Adrenal gland (tissue), 12 donors: ENCODE measurements around the gene WNT3. TPM values are rescaled to one million over a fixed set of nuclear protein-coding genes. Genes with fewer than 3 reads are reported as not detected.
A peak's percentile ranks its signal among the peaks of the same experiment; 100 is the strongest.

Source experiments
- DNase-seq, 7 donors: peaks; one replicate each; pipeline ENCODE4 v3.0.0-alpha.2; 2019 to 2020
- H3K27ac ChIP-seq, 5 donors: fragments of 200-600 bp; sonication (generic) in 4 of 5; 1 replicate in 3 of 5; 2 replicates in 2 of 5; pipeline versions ENCODE4 v1.5.1 to v1.8.0; 2016 to 2020; ENCODE audit warnings: mild to moderate bottlenecking in 1 of 5
- H3K27me3 ChIP-seq: fragments of 200-600 bp; 2 replicates; pipeline ENCODE4 v1.8.0; 2021
- H3K36me3 ChIP-seq, 2 donors: fragments of 200-600 bp; replicated peaks in 1 of 2; 1 replicate in 1 of 2; 2 replicates in 1 of 2; pipeline versions ENCODE4 v1.5.1 to v1.8.0; 2018 to 2022
- H3K4me1 ChIP-seq, 2 donors: fragments of 200-600 bp; replicated peaks in 1 of 2; 1 replicate in 1 of 2; 2 replicates in 1 of 2; pipeline versions ENCODE4 v1.5.1 to v1.8.0; 2018 to 2021
- H3K4me3 ChIP-seq, 4 donors: fragments of 200-600 bp; sonication (generic) in 3 of 4; one replicate each; pipeline ENCODE4 v1.5.1; 2016 to 2018
- H3K9me3 ChIP-seq, 3 donors: fragments of 200-600 bp; sonication (generic) in 1 of 3; replicated peaks in 1 of 3; 1 replicate in 2 of 3; 2 replicates in 1 of 3; pipeline versions ENCODE4 v1.5.1 to v1.8.0; 2016 to 2021
- POLR2A ChIP-seq, 2 donors: fragments of 450-650 bp; IDR thresholded peaks; one replicate each; pipeline ENCODE4 v1.6.1; 2017; ENCODE audit warnings: antibody characterized with exemption in 2 of 2, mild to moderate bottlenecking in 2 of 2, moderate library complexity in 1 of 2
- WGBS, 4 donors: extraction: QIAGEN DNeasy Blood & Tissue Kit in 2 of 4; methylation state at CpG; one replicate each; pipeline versions ENCODE4 v1.1.5 to v1.1.7; 2013 to 2017; 5-methylcytosine and 5-hydroxymethylcytosine counted together
- intact Hi-C, 2 donors: fragments of 100-400 bp; cut with DNase I; formaldehyde crosslinking; loops; one replicate each; pipeline versions ENCODE4 v1.14.1 to v1.15.0; 2022 to 2023
- polyA plus RNA-seq, 3 donors: library from polyadenylated mRNA; stranded (reverse); fragments of 200-250 nt in 2 of 3; fragments of 350-450 nt in 1 of 3; fragmentation: Illumina TruSeq in 1 of 3; extraction: RNeasy Lipid Tissue Mini Kit (QIAGEN cat#74804) in 1 of 3; gene quantifications; one replicate each; pipeline ENCODE4 v1.2.3, GENCODE V29; 2013 to 2014
- total RNA-seq, 9 donors: library from RNA; depleted of rRNA in 4 of 9; stranded (reverse); fragments of >200 nt in 4 of 9; fragments of 120-200 nt in 1 of 9; fragmentation: NEBNext Ultra II Directional in 1 of 9; extraction: Animal tissue kit (Norgen Biotek cat#: 25700) in 1 of 9; gene quantifications; one replicate each; pipeline versions ENCODE4 v1.1.0 to v1.2.4, GENCODE V29; 2013 to 2023
- TF ChIP-seq, protein P1 (sequence below), 6 experiments: fragments of 450-650 bp in 4 of 6; fragments of 200-600 bp in 2 of 6; sonication (generic) in 1 of 6; IDR thresholded peaks; 1 replicate in 5 of 6; 2 replicates in 1 of 6; pipeline versions ENCODE4 v1.5.1 to v1.8.0; 2016 to 2021; ENCODE audit warnings: antibody characterized with exemption in 6 of 6, mild to moderate bottlenecking in 2 of 6, moderate library complexity in 1 of 6
- donor health status: healthy with polysubstance abuse.
- donor health status: Bipolar disorder and iron deficiency.
- donor health status: DM: yes; HTN: yes; CAD: no.
- donor health status: DM: no; HTN: no; CAD: no.
- donor health status: DM: no; HTN: no; CAD: no.
- donor health status: DM: yes; HTN: yes; CAD: no.

Gene WNT3
- total and polyA plus RNA-seq, 12 donors, result 0.16 to 1.1 (median 0.46) TPM; not detected in 2

- H3K27me3 ChIP-seq, result peaks cover 23% of the 10 kb centered on the region
- intact Hi-C loops, result loop anchor here in 1 of 2 donors (5.0 kb wide), 1 partner anchor 92 kb away; no protein-coding TSS in a partner anchor
- 47 to 89% (median 53%) methylated on average over 5 to 13 of the region's 13 CpGs for WGBS, 4 donors
- no peak overlapping the region for H3K4me3 ChIP-seq
- no peaks in the 10 kb centered on the region for H3K9me3 ChIP-seq
- peaks cover 10 to 11% of the 10 kb centered on the region in 2 donors for H3K4me1 ChIP-seq
- H3K27ac ChIP-seq, result no peak overlapping the region
- DNase-seq, result no peak
- no peaks in the 10 kb centered on the region for H3K36me3 ChIP-seq
- no peak for TF ChIP-seq POLR2A (IDR thresholded peaks at IDR 0.05)
- TF ChIP-seq, protein P1, sequence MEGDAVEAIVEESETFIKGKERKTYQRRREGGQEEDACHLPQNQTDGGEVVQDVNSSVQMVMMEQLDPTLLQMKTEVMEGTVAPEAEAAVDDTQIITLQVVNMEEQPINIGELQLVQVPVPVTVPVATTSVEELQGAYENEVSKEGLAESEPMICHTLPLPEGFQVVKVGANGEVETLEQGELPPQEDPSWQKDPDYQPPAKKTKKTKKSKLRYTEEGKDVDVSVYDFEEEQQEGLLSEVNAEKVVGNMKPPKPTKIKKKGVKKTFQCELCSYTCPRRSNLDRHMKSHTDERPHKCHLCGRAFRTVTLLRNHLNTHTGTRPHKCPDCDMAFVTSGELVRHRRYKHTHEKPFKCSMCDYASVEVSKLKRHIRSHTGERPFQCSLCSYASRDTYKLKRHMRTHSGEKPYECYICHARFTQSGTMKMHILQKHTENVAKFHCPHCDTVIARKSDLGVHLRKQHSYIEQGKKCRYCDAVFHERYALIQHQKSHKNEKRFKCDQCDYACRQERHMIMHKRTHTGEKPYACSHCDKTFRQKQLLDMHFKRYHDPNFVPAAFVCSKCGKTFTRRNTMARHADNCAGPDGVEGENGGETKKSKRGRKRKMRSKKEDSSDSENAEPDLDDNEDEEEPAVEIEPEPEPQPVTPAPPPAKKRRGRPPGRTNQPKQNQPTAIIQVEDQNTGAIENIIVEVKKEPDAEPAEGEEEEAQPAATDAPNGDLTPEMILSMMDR (IDR thresholded peaks at IDR 0.05), result no peak
Observed at GRCh38 chr17:46850688-46851028, 32.2 kb upstream of the WNT3 start.

- intact Hi-C loops, result loop anchor here in 1 of 2 donors (10.0 kb wide), 1 partner anchor 146 kb away; no protein-coding TSS in a partner anchor
- no peak overlapping the region for H3K27ac ChIP-seq
- H3K4me1 ChIP-seq, result peaks cover 10 to 11% of the 10 kb centered on the region in 2 donors
- 76 to 87% (median 81%) methylated on average over 3 to 6 of the region's 6 CpGs for WGBS, 4 donors
- H3K9me3 ChIP-seq, result no peaks in the 10 kb centered on the region
- H3K27me3 ChIP-seq, result peaks cover 23% of the 10 kb centered on the region
- no peak overlapping the region for H3K4me3 ChIP-seq
- no peaks in the 10 kb centered on the region for H3K36me3 ChIP-seq
- TF ChIP-seq, protein P1 (IDR thresholded peaks at IDR 0.05), result no peak
- TF ChIP-seq POLR2A (IDR thresholded peaks at IDR 0.05), result no peak
- DNase-seq, result no peak
Observed at GRCh38 chr17:46848534-46848933, 30.0 kb upstream of the WNT3 start.

DNA sequence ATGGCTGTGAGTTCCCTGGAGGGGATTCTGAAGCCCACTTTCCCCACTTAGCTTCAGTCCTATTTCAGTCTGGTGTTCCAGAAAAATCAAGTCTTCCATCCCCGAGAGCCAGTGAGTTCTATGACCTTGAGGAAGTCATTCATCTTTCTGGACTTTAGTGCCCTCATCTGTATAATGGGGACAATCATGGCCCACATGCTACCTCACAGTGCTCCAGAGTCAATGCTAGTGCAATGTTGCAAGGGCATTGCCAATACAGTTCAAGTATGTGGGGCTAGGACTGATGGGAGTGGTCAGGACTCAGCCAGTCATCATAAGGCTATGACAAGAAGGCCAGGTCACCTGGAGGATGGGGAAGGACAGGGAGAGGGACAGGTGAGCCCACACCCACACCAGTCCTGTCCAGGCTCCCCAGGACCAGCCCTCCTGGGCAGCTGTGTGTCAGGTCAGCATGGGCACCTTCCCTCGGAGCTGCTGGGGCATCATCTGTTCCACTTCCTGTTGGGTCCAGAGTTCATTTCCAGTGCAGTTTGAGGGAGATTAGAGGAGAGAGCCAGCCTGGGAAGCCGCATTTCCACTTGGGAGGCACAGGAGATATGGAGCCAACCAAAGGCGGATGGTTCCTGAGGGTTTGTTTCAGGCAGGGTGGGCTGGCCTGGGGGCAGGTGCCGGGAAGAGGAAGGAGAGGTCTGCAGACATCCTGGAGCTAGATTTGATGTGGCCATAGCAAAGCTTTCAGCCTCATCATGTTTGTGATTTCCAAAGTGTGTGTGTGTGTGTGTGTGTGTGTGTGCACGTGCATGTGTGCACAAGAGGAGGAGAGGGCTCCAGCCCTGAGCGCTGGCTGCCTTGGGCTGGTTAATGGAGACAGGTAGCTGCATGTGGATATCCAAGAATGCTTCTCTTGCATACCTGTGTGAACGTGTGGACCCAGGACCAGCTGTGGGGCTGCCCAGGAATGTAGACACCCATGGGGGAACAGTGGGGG, 29.0 kb upstream of the WNT3 start:
- H3K27ac ChIP-seq, result no peak overlapping the region
- no peak for TF ChIP-seq POLR2A (IDR thresholded peaks at IDR 0.05)
- TF ChIP-seq, protein P1 (IDR thresholded peaks at IDR 0.05), result no peak
- intact Hi-C loops, result loop anchor here in 1 of 2 donors (10.0 kb wide), 1 partner anchor 147 kb away; no protein-coding TSS in a partner anchor
- peaks cover 17% of the 10 kb centered on the region for H3K27me3 ChIP-seq
- H3K36me3 ChIP-seq, result no peaks in the 10 kb centered on the region
- DNase-seq, result no peak
- 54 to 63% (median 59%) methylated on average over 4 to 8 of the region's 8 CpGs for WGBS, 4 donors
- no peaks in the 10 kb centered on the region for H3K9me3 ChIP-seq
- H3K4me3 ChIP-seq, result no peak overlapping the region
- H3K4me1 ChIP-seq, result peaks cover 10 to 11% of the 10 kb centered on the region in 2 donors

DNA sequence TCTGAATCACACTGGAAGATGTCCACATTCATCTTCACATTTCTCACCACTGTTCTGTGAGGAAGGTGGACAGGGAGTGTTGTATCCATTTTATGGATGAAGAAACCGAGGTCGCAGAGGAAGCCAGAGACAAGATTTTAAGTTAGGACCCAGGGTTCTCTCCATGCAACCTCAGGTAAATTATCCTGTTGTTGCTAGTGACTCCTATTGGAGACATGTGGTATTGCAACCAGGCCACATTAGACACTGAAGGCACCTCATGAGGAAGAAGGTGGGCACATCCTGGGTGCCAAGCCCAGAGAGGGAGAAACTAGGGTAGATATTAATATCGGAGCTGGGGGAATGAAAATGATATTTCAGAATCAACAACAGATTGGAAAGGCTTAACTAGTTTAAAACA, 24.3 kb upstream of the WNT3 start:
- 89 to 94% (median 92%) methylated on average over 3 of the region's 3 CpGs for WGBS, 4 donors
- DNase-seq, result no peak

More for the DNA sequence above, 24.3 kb upstream of the WNT3 start:
- H3K27me3 ChIP-seq, result peaks cover 14% of the 10 kb centered on the region
- TF ChIP-seq, protein P1 (IDR thresholded peaks at IDR 0.05), result peak in 2 of 6 experiments; percentile 15 to 17
- no peak for TF ChIP-seq POLR2A (IDR thresholded peaks at IDR 0.05)
- no peaks in the 10 kb centered on the region for H3K9me3 ChIP-seq
- H3K4me1 ChIP-seq, result peaks cover 0 to 8% of the 10 kb centered on the region in 2 donors
- no peaks in the 10 kb centered on the region for H3K36me3 ChIP-seq
- intact Hi-C loops, result loop anchor here (2.0 to 10.0 kb wide), 2 partner anchors 94 to 152 kb away; no protein-coding TSS in a partner anchor
- H3K27ac ChIP-seq, result no peak overlapping the region
- H3K4me3 ChIP-seq, result no peak overlapping the region
